Measurements from ENCODE around the gene CALML4.
"Not testable (repeated sequence)": the region's sequence is repeated elsewhere in the genome, so short reads cannot be mapped to it uniquely, and the experiment has no call there.

The CALML4 gene

GRCh38 chr15:68204776-68205557 is at the start of gene CALML4:
TSS of gene CALML4 (minus strand) at chr15:68205332. CDS start at chr15:68205247, 85 bp downstream.
- DNase-seq, result peak; percentile 48

GRCh38 chr15:68252925-68253534 is 47.9 kb upstream of the CALML4 start:
- peak; percentile 93 for DNase-seq

GRCh38 chr15:68249058-68249713 is 44.1 kb upstream of the CALML4 start:
- DNase-seq, result no peak

GRCh38 chr15:68244235-68244634 is 39.1 kb upstream of the CALML4 start:
- no peak for DNase-seq

GRCh38 chr15:68241088-68241935 is 36.2 kb upstream of the CALML4 start:
- no peak for DNase-seq

- no peak for DNase-seq
Measured at GRCh38 chr15:68239025-68239424, 33.9 kb upstream of the CALML4 start.

GRCh38 chr15:68235022-68235421 is 29.9 kb upstream of the CALML4 start:
- no peak for DNase-seq

- DNase-seq, result not testable (repeated sequence)
Measured at GRCh38 chr15:68234520-68234919, 29.4 kb upstream of the CALML4 start.

- no peak for DNase-seq
Measured at GRCh38 chr15:68234060-68234459, 28.9 kb upstream of the CALML4 start.

GRCh38 chr15:68232937-68233336 is 27.8 kb upstream of the CALML4 start:
- DNase-seq, result peak; percentile 81

- no peak for DNase-seq
Measured at GRCh38 chr15:68232449-68232848, 27.3 kb upstream of the CALML4 start.

- DNase-seq, result no peak
Measured at GRCh38 chr15:68231102-68231818, 26.1 kb upstream of the CALML4 start.

GRCh38 chr15:68230157-68231100 is 25.3 kb upstream of the CALML4 start:
- DNase-seq, result peak; percentile 36

- peak; percentile 93 for DNase-seq
Measured at GRCh38 chr15:68229386-68230156, 24.4 kb upstream of the CALML4 start, which contains the start of gene CLN6. TSS of gene CLN6 (minus strand) at chr15:68229728. CDS start at chr15:68229584, 144 bp downstream.

GRCh38 chr15:68228971-68229385 is 23.8 kb upstream of the CALML4 start:
- peak; percentile 47 for DNase-seq

- DNase-seq, result peak; percentile 43
Measured at GRCh38 chr15:68228143-68228970, 23.2 kb upstream of the CALML4 start.

GRCh38 chr15:68227643-68228142 is 22.6 kb upstream of the CALML4 start:
- DNase-seq, result peak; percentile 27

GRCh38 chr15:68225442-68225841 is 20.3 kb upstream of the CALML4 start:
- DNase-seq, result not testable (repeated sequence)
